ENCODE data around the gene CERK.

DNA sequence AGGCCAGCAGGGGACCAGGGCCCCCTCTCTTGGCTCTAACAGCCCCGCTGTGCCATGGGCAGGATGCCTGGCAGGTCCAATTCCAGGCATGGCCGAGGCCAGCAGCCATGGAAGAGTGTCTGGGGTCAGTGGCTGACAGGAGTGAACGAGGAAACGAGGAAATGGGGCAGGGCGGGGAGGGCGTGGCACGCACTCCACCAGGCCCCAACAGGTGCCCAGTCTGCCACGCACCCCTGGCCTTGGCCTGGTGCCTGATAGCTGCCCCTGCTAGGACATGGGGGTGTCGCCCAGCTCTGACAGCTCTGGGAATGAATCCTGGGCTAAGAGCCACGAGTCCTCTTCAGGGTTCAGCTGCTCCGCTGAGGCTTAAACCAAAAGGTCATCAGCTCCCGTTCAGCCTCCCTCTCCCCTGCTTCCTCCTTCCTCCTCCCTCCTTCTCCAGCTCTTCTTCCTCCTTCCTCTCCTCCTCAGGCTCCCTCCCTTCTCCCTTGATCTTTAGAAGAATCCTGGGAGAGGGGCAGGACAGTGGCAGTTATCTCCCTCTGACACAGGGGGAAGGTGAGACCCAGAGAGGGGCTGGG is 12.9 kb upstream of the CERK start:
- TF ChIP-seq GATA3 (IDR thresholded peaks at IDR 0.05; ENCODE audit: low read depth, low read length) (no peak), GATA2 (IDR thresholded peaks at IDR 0.05; ENCODE audit: low read depth, low read length) (no peak)
